SHP77 (cell line): ENCODE measurements around the gene TESMIN.

Experiments
- DNase-seq, 2 experiments: peaks; one replicate each; lab custom pipeline; 2025; lab: John Stamatoyannopoulos, UW

Gene TESMIN

DNA sequence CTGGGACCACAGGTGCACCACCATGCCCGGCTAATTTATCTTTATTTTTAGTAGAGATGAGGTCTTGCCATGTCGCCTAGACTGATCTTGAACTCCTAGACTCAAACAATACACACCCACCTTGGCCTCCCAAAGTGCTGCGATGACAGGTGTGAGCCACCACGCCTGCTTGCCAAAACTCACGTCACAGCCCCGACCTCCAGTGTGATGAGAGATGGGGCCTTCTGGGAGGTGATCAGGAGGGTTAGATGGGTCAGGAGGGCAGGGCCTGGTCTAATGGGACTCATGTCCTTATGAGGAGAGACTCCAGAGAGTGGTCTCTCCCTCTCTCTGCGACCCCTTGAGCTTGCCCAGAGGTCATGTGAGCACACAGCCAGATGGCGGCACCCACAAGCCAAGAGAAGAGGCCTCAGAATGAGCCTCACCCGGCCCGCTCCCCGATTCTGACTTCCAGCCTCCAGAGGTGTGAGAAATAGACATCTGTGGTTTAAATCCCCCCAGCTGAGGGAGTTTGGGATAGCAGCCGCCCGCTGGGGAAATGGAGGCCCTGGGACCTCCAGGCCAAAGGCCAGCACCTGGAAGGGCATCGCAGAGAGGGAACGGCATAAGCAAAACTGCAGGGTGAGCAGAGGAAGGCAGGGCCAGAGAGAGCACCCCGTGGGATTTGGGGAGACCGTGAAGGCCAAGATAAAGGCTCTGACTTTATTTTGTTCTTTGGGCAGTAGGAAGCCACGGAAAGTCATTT, 91.1 kb downstream of the TESMIN start:
- no peak for DNase-seq

DNA sequence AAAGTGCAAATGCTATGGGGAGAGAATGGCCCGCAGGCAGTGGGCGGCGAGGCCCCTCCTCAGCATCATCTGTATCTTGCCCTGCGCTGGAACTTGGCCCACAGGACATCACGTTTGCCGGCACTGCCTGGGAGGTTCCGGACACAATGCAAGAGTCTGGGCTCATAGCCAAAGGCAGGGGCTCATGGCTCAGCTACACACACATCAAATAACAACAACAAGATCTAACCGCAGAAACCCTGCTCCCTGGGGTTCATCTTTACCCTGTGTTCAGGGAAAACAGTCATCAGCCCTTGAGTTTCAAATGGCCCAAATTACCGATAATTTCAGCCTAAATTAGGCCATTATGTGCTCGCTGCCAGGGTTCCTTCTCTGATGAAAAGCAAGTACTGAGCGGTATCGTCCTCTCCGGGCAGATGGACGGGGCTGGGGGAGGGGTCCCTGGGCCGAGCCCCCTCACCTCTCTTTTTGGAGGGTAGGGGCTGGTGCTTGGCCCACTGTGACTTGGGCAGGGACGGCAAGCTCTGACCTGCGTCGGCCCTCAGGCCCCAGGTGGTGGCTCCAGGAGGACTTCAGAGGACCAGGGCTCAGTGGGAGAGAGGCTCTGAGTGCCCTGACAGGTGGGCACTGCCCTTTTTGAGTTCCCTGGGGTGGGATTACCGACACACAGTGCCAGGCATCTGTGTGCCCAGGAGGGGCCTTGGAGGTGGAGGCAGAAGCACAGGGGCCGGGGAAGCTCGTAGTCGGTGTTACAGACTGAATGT, 92.0 kb downstream of the TESMIN start:
- peak; percentile 76 to 86 for DNase-seq

DNA sequence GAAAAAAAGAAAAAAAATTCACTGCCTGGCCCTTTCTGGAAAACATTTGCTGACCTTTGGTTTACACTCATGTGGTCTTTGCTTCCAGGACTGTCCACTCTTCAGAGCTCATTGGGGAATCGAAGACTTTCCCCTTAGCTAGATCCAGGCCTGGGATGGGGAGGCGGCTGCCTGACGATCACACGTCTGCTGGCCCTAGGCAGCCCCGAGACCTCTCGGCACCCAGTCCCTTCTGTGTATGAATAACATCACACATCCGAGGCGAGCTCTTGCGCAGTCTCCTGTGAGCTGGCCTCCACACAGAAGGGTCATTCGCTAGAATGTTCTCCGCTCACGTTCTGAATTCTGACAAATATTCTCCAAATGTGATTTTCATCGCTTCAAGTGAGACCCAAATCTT, 92.7 kb downstream of the TESMIN start:
- DNase-seq = no peak

DNA sequence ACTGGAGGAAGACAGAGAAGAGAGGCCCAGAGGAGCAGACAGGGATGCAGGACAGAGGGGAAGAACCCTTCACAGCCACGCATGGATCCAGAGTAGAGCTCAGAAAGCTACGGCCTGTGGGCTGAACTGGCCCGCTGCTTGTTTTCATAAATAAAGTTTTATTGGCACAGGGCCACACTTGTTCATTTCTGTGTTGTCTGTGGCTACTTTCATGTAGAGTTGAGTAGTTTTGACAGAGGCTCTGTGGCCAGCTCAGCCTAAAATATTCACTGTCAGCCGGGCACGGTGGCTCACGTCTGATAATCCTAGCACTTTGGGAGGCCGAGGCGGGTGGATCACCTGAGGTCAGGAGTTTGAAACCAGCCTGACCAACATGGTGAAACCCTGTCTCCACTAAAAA, 93.2 kb downstream of the TESMIN start:
- DNase-seq = no peak
